ENCODE measurements around the gene ATP9B.

ATP9B gene

GRCh38 chr18:79400591-79401381 lies 331.6 kb downstream of the ATP9B start:
- no peak for DNase-seq (ENCODE audit: low read depth)
- H3K4me3 ChIP-seq (ENCODE audit: low read length): peak overlapping the region; percentile 21
- TF ChIP-seq, protein P1, sequence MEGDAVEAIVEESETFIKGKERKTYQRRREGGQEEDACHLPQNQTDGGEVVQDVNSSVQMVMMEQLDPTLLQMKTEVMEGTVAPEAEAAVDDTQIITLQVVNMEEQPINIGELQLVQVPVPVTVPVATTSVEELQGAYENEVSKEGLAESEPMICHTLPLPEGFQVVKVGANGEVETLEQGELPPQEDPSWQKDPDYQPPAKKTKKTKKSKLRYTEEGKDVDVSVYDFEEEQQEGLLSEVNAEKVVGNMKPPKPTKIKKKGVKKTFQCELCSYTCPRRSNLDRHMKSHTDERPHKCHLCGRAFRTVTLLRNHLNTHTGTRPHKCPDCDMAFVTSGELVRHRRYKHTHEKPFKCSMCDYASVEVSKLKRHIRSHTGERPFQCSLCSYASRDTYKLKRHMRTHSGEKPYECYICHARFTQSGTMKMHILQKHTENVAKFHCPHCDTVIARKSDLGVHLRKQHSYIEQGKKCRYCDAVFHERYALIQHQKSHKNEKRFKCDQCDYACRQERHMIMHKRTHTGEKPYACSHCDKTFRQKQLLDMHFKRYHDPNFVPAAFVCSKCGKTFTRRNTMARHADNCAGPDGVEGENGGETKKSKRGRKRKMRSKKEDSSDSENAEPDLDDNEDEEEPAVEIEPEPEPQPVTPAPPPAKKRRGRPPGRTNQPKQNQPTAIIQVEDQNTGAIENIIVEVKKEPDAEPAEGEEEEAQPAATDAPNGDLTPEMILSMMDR (IDR thresholded peaks at IDR 0.05; ENCODE audit: insufficient read depth, low read depth, low read length, missing control alignments): no peak

- DNase-seq (ENCODE audit: low read depth): no peak
- TF ChIP-seq, protein P1 (IDR thresholded peaks at IDR 0.05; ENCODE audit: insufficient read depth, low read depth, low read length, missing control alignments): no peak
- no peak overlapping the region for H3K4me3 ChIP-seq (ENCODE audit: low read length)
These were observed 332.5 kb downstream of the ATP9B start for GRCh38 chr18:79401494-79402208.

DNA sequence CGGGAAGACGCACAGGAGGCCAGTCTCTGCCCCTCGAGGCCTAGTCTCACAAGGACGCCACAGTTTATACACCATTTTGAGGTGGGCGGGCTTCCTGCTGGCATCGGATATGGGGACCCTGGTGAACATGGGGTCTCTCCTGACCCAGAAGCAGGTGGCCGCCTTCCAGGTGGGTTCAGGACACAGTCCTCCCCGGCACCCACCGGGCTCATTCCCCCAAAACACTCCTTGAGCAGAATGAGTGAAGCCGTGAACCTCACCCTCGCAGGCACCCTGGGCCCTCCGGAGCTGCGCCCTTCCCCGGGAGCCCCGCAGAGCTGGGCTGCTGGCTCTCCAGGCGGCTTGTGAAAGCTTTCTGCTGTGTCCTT lies 333.0 kb downstream of the ATP9B start:
- no peak for DNase-seq (ENCODE audit: low read depth)

DNA sequence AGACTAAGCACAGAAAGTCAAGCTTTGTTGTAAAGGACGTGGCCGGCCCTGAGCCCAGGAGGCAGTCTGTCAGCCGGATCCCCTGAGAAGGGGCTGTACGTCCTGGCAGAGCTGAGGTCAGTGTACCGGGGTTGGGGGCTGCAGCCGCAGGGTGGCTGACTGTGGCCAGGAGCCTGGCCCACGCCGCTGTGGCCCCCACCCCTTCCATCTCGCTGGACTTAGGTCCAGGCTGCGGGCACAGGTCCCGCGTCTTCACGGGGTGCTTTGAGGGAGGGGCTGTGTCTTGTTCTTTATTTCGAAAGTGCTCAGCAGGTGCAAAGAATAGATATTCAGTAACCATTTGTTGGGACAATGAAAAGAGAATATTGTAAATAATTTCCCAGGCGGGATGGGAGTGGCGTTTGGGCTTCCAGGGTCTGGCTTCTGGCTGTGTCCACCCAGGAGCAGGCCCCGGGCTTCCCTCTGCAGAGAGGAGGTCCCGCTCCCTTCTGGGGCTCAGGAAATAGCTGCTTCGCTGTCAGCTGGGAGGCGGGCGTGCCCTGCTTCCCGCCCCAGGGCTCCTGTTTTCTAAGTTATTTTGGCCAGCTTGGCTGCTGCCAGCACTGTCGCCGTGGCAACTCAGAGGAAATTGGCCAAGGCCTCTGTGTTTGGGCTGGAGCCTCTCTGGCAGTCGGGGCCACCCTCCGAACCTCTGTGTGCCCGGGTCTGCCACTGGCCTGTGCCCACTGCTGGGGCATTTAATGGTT lies 334.0 kb downstream of the ATP9B start:
- no peak overlapping the region for H3K4me3 ChIP-seq (ENCODE audit: low read length)
- TF ChIP-seq, protein P1 (IDR thresholded peaks at IDR 0.05; ENCODE audit: insufficient read depth, low read depth, low read length, missing control alignments): no peak
- DNase-seq (ENCODE audit: low read depth): peak; percentile 5

More for the DNA sequence above, 333.0 kb downstream of the ATP9B start:
- TF ChIP-seq, protein P1 (IDR thresholded peaks at IDR 0.05; ENCODE audit: insufficient read depth, low read depth, low read length, missing control alignments): no peak
- no peak overlapping the region for H3K4me3 ChIP-seq (ENCODE audit: low read length)

DNA sequence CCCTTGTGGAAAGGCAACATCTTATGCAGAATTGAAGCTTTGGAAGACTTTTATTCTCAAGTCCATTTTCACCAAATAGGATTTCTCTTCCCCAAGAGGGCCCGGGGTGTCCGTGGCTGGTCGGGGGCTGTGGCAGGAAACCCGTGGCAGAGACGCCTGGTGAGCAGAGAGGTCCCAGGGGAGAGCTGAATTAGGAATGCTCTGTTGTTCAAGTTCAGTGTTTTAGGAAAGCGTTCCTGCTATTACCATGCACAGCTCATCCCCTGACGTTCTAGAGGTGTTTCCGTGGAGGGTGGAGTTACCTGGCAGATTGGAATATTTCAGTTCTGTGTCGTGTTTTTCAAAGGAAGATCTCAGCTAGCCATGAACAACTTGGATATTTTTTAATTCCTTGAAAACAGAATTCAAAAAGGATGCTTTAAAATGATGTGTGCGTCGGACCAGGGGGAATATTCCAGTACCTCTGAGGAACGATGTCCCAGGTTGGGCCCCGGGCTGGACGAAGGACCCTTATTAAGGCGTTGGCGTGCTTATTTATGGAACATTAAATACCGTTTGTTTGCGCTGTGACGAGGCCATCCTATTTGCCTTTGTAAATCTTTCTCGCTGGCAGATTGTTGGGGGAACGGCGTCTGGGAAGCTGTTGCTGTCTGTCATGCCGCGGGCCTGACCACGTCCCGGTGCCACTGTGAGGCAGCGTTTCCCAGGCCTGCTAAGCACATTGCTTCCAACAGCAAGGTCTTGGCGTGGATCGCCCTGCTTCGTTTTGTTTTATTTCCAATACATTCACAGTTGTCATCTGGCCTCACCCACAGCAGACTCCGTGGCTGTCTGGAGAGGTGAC lies 334.8 kb downstream of the ATP9B start:
- H3K4me3 ChIP-seq (ENCODE audit: low read length): no peak overlapping the region
- TF ChIP-seq, protein P1 (IDR thresholded peaks at IDR 0.05; ENCODE audit: insufficient read depth, low read depth, low read length, missing control alignments): no peak
- DNase-seq (ENCODE audit: low read depth): peak; percentile 49

- TF ChIP-seq, protein P1 (IDR thresholded peaks at IDR 0.05; ENCODE audit: insufficient read depth, low read depth, low read length, missing control alignments): no peak
- no peak overlapping the region for H3K4me3 ChIP-seq (ENCODE audit: low read length)
- no peak for DNase-seq (ENCODE audit: low read depth)
These were observed 335.3 kb downstream of the ATP9B start for GRCh38 chr18:79404567-79404910.

All from epithelial cell of esophagus (primary cell).